Sigmoid colon (tissue), 4 donors: Measurements from ENCODE around the gene SNTG2.

Experiments used
- CTCF ChIP-seq, 4 experiments: fragments of 450-650 bp in 3 of 4; fragments of 200-600 bp in 1 of 4; IDR thresholded peaks; one replicate each; pipeline ENCODE4 v1.5.1; 2016 to 2019; ENCODE audit warnings: antibody characterized with exemption in 4 of 4, mild to moderate bottlenecking in 3 of 4, moderate library complexity in 2 of 4
- EP300 ChIP-seq, 4 donors: sonication (generic); formaldehyde crosslinking; IDR thresholded peaks; one replicate each; pipeline ENCODE4 v1.6.1; 2017; ENCODE audit warnings: antibody characterized with exemption in 4 of 4
- POLR2A ChIP-seq, 2 donors: fragments of 450-650 bp; IDR thresholded peaks; one replicate each; pipeline ENCODE4 v1.6.1; 2016; ENCODE audit warnings: antibody characterized with exemption in 2 of 2, mild to moderate bottlenecking in 2 of 2, moderate library complexity in 2 of 2
- POLR2AphosphoS5 ChIP-seq, 4 donors: sonication (generic); formaldehyde crosslinking; IDR thresholded peaks; one replicate each; pipeline ENCODE4 v1.6.1; 2017; ENCODE audit warnings: antibody characterized with exemption in 4 of 4

DNA sequence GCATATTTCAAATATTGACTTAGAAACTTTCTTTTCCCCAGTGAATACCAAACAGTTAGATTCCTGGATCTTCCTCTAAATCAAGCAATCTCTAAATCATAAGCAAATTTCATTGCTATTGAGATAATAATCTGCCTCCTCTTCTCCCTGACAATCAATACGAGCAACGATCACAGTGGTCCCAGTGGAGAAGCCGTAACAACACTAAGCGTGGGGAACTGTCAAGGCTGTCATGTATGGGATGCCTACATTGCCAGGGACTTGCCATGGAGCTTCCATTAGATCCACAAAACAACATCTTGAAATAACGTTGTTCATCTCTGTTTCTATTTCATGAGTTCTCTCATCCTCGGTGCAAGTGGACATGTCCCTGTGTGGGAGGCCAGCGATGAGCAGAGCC lies 61.3 kb downstream of the SNTG2 start:
- TF ChIP-seq CTCF (IDR thresholded peaks at IDR 0.05) (no peak), POLR2A (IDR thresholded peaks at IDR 0.05) (no peak), EP300 (IDR thresholded peaks at IDR 0.05) (no peak), POLR2AphosphoS5 (IDR thresholded peaks at IDR 0.05) (no peak)
